Measurements from ENCODE around the gene ALG8. TPM values are rescaled to one million over a fixed set of nuclear protein-coding genes. Genes with fewer than 3 reads are reported as not detected.

Gene ALG8
- total RNA-seq, 2 donors from 2014 or later: 22.7 to 40.1 TPM

DNA sequence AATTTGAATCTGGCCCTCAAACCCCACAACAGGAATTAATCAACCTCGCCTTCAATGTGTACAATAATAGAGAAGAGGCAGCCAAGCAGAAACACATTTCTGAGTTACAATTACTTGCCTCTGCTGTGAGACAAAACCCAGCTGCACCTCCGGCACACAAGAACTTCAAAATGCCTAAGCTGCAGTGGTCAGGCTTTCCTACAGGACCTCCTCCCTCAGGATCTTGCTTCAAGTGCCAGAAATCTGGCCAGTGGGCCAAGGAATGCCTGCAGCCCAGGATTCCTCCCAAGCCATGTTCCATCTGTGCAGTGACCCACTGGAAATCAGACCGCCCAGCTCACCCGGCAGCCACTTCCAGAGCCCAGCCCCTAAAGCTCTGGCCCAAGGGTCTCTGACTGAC is 56.4 kb downstream of the ALG8 start:
- H3K9ac ChIP-seq (ENCODE audit: low read depth in 2 of 2, low read length in 2 of 2): no peak overlapping the region
- TF ChIP-seq, protein P1, sequence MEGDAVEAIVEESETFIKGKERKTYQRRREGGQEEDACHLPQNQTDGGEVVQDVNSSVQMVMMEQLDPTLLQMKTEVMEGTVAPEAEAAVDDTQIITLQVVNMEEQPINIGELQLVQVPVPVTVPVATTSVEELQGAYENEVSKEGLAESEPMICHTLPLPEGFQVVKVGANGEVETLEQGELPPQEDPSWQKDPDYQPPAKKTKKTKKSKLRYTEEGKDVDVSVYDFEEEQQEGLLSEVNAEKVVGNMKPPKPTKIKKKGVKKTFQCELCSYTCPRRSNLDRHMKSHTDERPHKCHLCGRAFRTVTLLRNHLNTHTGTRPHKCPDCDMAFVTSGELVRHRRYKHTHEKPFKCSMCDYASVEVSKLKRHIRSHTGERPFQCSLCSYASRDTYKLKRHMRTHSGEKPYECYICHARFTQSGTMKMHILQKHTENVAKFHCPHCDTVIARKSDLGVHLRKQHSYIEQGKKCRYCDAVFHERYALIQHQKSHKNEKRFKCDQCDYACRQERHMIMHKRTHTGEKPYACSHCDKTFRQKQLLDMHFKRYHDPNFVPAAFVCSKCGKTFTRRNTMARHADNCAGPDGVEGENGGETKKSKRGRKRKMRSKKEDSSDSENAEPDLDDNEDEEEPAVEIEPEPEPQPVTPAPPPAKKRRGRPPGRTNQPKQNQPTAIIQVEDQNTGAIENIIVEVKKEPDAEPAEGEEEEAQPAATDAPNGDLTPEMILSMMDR (IDR thresholded peaks at IDR 0.05): no peak
- H3K36me3 ChIP-seq: no peaks in the 10 kb centered on the region
- no peaks in the 10 kb centered on the region for H3K9me3 ChIP-seq
- DNase-seq: no peak
- no peaks in the 10 kb centered on the region for H3K27me3 ChIP-seq
- H3K27ac ChIP-seq: no peak overlapping the region
- intact Hi-C loops (cut with DNase I): no loop called here
- no peaks in the 10 kb centered on the region for H3K4me1 ChIP-seq
- no peak overlapping the region for H3K4me3 ChIP-seq

DNA sequence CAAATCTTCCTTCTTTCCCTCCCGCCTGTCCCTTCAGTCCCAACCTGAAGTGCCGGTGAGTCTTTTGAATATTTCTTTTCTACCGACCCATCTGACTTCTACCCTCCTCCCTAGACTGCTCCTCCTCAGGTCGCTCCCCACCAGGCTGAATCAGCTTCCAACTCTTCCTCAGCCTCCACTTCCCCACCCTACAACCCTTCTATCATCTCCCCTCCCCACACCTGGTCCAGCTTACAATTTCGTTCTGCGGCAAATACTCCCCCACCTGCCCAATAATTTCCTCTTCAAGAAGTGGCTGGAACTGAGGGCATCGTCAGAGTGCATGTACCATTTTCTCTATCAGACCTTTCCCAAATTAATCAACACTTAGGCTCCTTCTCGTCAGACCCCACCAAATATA is 57.3 kb downstream of the ALG8 start:
- no peak overlapping the region for H3K9ac ChIP-seq (ENCODE audit: low read depth in 2 of 2, low read length in 2 of 2)
- no peaks in the 10 kb centered on the region for H3K27me3 ChIP-seq
- no peaks in the 10 kb centered on the region for H3K9me3 ChIP-seq
- no peaks in the 10 kb centered on the region for H3K4me1 ChIP-seq
- no peak overlapping the region for H3K27ac ChIP-seq
- H3K4me3 ChIP-seq: no peak overlapping the region
- H3K36me3 ChIP-seq: no peaks in the 10 kb centered on the region
- no peak for DNase-seq
- intact Hi-C loops (cut with DNase I): no loop called here
- TF ChIP-seq, protein P1 (IDR thresholded peaks at IDR 0.05): no peak

DNA sequence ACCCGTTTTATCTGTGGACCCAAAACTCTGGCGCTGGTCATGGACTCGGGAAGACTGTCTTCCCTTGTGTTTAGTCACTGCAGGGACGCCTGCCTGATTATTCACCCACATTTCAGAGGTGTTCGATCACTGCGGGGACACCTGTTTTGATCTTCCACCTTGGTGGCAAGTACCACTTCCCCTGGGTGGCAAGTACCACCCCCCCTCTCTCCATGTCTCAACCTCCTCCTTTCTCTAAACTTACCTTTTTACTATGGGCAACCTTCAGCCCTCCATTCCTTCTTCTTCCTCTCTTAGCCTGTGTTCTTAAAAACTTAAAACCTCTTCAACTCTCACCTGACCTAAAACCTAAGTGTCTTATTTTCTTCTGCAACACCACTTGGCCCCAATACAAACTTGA is 57.8 kb downstream of the ALG8 start:
- TF ChIP-seq, protein P1 (IDR thresholded peaks at IDR 0.05): no peak
- Histone ChIP-seq H3K27me3 (no peaks in the 10 kb centered on the region), H3K4me3 (no peak overlapping the region), H3K9ac (ENCODE audit: low read depth in 2 of 2, low read length in 2 of 2) (no peak overlapping the region), H3K9me3 (no peaks in the 10 kb centered on the region), H3K4me1 (peaks cover 4% of the 10 kb centered on the region), H3K36me3 (no peaks in the 10 kb centered on the region), H3K27ac (no peak overlapping the region)
- intact Hi-C loops (cut with DNase I): no loop called here
- DNase-seq: no peak

DNA sequence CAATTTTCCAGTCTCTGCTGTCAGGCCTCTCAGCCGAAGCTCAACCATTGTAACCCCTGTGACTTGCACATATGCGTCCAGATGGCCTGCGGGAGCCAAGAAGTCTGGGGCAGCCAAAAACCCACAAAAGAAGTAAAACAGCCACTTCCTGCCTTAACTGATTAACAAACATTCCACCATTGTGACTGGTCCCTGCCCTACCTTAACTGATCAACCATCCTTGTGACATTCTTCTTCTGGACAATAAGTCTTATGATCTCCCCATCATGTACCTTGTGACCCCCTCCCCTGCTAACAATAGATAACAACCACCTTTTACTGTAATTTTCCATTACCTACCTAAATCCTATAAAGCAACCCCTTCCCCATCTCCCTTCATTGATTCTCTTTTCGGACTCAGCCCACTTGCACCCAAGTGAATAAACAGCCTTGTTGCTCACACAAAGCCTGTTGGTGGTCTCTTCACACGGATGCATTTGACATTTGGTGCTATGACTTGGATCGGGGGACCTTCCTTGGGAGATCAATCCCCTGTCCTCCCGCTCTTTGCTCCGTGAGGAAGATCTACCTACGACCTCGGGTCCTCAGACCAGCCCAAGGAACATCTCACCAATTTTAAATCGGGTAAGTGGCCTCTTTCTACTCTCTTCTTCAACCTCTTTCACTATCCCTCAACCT is 58.5 kb downstream of the ALG8 start:
- TF ChIP-seq, protein P1 (IDR thresholded peaks at IDR 0.05): no peak
- H3K4me1 ChIP-seq: peaks cover 7% of the 10 kb centered on the region
- no peaks in the 10 kb centered on the region for H3K27me3 ChIP-seq
- intact Hi-C loops (cut with DNase I): no loop called here
- H3K9me3 ChIP-seq: no peaks in the 10 kb centered on the region
- no peak overlapping the region for H3K9ac ChIP-seq (ENCODE audit: low read depth in 2 of 2, low read length in 2 of 2)
- no peak overlapping the region for H3K4me3 ChIP-seq
- no peaks in the 10 kb centered on the region for H3K36me3 ChIP-seq
- DNase-seq: no peak
- no peak overlapping the region for H3K27ac ChIP-seq

DNA sequence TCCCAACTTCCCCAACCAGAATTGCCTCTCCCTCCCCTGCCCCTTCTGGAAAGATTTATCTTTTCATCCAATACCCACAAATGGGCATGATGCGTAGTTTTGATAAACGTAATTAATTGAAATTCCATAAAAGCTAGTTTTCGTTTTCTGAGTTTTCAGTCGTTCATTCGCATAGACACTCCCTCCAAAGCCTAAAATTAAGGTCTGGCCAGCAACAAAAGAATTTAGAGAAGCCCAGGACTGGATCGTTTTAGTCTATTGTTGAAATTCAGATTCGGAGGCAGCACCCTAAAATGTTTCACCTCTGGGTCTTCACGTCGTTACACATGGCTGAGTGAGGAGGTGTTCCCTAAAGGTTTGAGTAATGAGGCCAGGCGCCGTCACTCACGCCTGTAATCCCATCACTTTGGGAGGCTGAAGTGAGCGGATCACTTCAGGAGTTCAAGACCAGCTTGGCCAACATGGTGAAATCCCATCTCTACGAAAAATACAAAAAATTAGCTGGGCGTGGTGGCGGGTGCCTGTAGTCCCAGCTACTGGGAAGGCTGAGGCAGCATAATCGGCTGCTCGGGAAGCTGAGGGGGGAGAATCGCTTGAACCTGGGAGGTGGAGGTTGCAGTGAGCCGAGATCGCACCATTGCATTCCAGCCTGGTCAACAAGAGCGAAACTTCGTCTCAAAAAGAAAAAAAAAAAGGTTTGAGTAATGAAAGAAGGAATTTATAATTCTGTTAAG is 59.2 kb downstream of the ALG8 start:
- Histone ChIP-seq H3K4me3 (peak overlapping the region; percentile 90), H3K9ac (ENCODE audit: low read depth in 2 of 2, low read length in 2 of 2) (peak overlapping the region; percentile 51 to 96)
- intact Hi-C loops (cut with DNase I): no loop called here

More for the DNA sequence above, 59.2 kb downstream of the ALG8 start:
- Histone ChIP-seq H3K9me3 (no peaks in the 10 kb centered on the region), H3K4me1 (peaks cover 7% of the 10 kb centered on the region), H3K27ac (peak overlapping the region; percentile 72), H3K27me3 (no peaks in the 10 kb centered on the region), H3K36me3 (no peaks in the 10 kb centered on the region)
- TF ChIP-seq, protein P1 (IDR thresholded peaks at IDR 0.05): no peak
- DNase-seq: no peak
